Nephron progenitor cell (in vitro differentiated cells): Measurements from ENCODE around the gene ANP32B.

Source experiments
- DNase-seq: peaks from one replicate; pipeline ENCODE4 v3.0.0; 2021
- H3K27ac Mint-ChIP-seq: 2 replicates; pipeline ENCODE4 v1.8.0; 2021; ENCODE audit warnings: mild to moderate bottlenecking, moderate library complexity, mixed read lengths
- H3K27me3 Mint-ChIP-seq: 2 replicates; pipeline ENCODE4 v1.8.0; 2021; ENCODE audit warnings: mild to moderate bottlenecking, low read depth, mixed read lengths; ENCODE audit not compliant: poor library complexity
- H3K36me3 Mint-ChIP-seq: 2 replicates; pipeline ENCODE4 v1.8.0; 2021; ENCODE audit warnings: low read depth, mixed read lengths
- H3K4me1 Mint-ChIP-seq: 2 replicates; pipeline ENCODE4 v1.8.0; 2021; ENCODE audit warnings: mixed read lengths
- H3K4me3 Mint-ChIP-seq: 2 replicates; pipeline ENCODE4 v1.8.0; 2021; ENCODE audit warnings: mild to moderate bottlenecking, moderate library complexity, mixed read lengths
- H3K9me3 Mint-ChIP-seq: 2 replicates; pipeline ENCODE4 v1.8.0; 2021; ENCODE audit warnings: mild to moderate bottlenecking, moderate library complexity, mixed read lengths
- CTCF ChIP-seq: fragments of 200-600 bp; sonication (generic); IDR thresholded peaks from 2 replicates; pipeline ENCODE4 v1.5.0; 2021; ENCODE audit warnings: antibody characterized with exemption

ANP32B gene

GRCh38 chr9:98008764-98009163 lies 25.6 kb downstream of the ANP32B start:
- no peaks in the 10 kb centered on the region for H3K9me3 Mint-ChIP-seq
- no peaks in the 10 kb centered on the region for H3K27me3 Mint-ChIP-seq
- no peak overlapping the region for H3K27ac Mint-ChIP-seq
- no peak for DNase-seq
- H3K36me3 Mint-ChIP-seq, result peaks cover 85% of the 10 kb centered on the region
- H3K4me3 Mint-ChIP-seq, result no peak overlapping the region
- TF ChIP-seq CTCF, result no peak
- peaks cover 4% of the 10 kb centered on the region for H3K4me1 Mint-ChIP-seq

- Mint-ChIP-seq H3K4me1 (peaks cover 4% of the 10 kb centered on the region), H3K9me3 (no peaks in the 10 kb centered on the region), H3K4me3 (no peak overlapping the region), H3K27me3 (no peaks in the 10 kb centered on the region), H3K27ac (no peak overlapping the region), H3K36me3 (peaks cover 82% of the 10 kb centered on the region)
- TF ChIP-seq CTCF, result no peak
- no peak for DNase-seq
These were observed 26.3 kb downstream of the ANP32B start for GRCh38 chr9:98009437-98009836.

GRCh38 chr9:98009936-98010335 lies 26.8 kb downstream of the ANP32B start:
- Mint-ChIP-seq H3K36me3 (peaks cover 82% of the 10 kb centered on the region), H3K27me3 (no peaks in the 10 kb centered on the region), H3K9me3 (no peaks in the 10 kb centered on the region), H3K4me1 (peaks cover 5% of the 10 kb centered on the region), H3K4me3 (no peak overlapping the region), H3K27ac (no peak overlapping the region)
- no peak for TF ChIP-seq CTCF
- no peak for DNase-seq

- H3K36me3 Mint-ChIP-seq, result peaks cover 82% of the 10 kb centered on the region
- no peak for DNase-seq
- H3K4me1 Mint-ChIP-seq, result peaks cover 10% of the 10 kb centered on the region
- H3K4me3 Mint-ChIP-seq, result no peak overlapping the region
- H3K9me3 Mint-ChIP-seq, result no peaks in the 10 kb centered on the region
- no peak overlapping the region for H3K27ac Mint-ChIP-seq
- H3K27me3 Mint-ChIP-seq, result no peaks in the 10 kb centered on the region
- TF ChIP-seq CTCF, result no peak
These were observed 27.3 kb downstream of the ANP32B start for GRCh38 chr9:98010445-98010844.

GRCh38 chr9:98011122-98011521 lies 28.0 kb downstream of the ANP32B start:
- no peak overlapping the region for H3K27ac Mint-ChIP-seq
- H3K4me3 Mint-ChIP-seq, result no peak overlapping the region
- TF ChIP-seq CTCF, result no peak
- peaks cover 14% of the 10 kb centered on the region for H3K4me1 Mint-ChIP-seq
- no peak for DNase-seq
- H3K36me3 Mint-ChIP-seq, result peaks cover 82% of the 10 kb centered on the region
- no peaks in the 10 kb centered on the region for H3K9me3 Mint-ChIP-seq
- no peaks in the 10 kb centered on the region for H3K27me3 Mint-ChIP-seq

GRCh38 chr9:98016137-98016680 lies 33.1 kb downstream of the ANP32B start:
- peaks cover 2% of the 10 kb centered on the region for H3K27me3 Mint-ChIP-seq

More at GRCh38 chr9:98016137-98016680, 33.1 kb downstream of the ANP32B start:
- peaks cover 72% of the 10 kb centered on the region for H3K36me3 Mint-ChIP-seq
- no peak overlapping the region for H3K4me3 Mint-ChIP-seq
- no peak for TF ChIP-seq CTCF
- H3K9me3 Mint-ChIP-seq, result no peaks in the 10 kb centered on the region
- no peak for DNase-seq
- peak overlapping the region; percentile 1 for H3K27ac Mint-ChIP-seq
- peaks cover 32% of the 10 kb centered on the region for H3K4me1 Mint-ChIP-seq
